Gastrocnemius medialis (tissue), 4 donors: Measurements from ENCODE around the gene ADAMTS19.

Source experiments
- CTCF ChIP-seq, 5 experiments: fragments of 450-650 bp in 3 of 5; fragments of 200-600 bp in 2 of 5; sonication (generic) in 2 of 5; IDR thresholded peaks in 4 of 5; conservative IDR thresholded peaks in 1 of 5; 1 replicate in 4 of 5; 2 replicates in 1 of 5; pipeline ENCODE4 v1.5.1; 2016 to 2019; ENCODE audit warnings: antibody characterized with exemption in 5 of 5, mild to moderate bottlenecking in 3 of 5, moderate library complexity in 3 of 5
- POLR2A ChIP-seq, 2 donors: fragments of 450-650 bp; IDR thresholded peaks; one replicate each; pipeline ENCODE4 v1.6.1; 2017; ENCODE audit warnings: antibody characterized with exemption in 2 of 2, mild to moderate bottlenecking in 2 of 2, moderate library complexity in 2 of 2

GRCh38 chr5:129717751-129718310 lies 257.7 kb downstream of the ADAMTS19 start:
- TF ChIP-seq POLR2A (IDR thresholded peaks at IDR 0.05) (no peak), CTCF (IDR thresholded peaks at IDR 0.05 in 4 of 5, conservative IDR thresholded peaks at IDR 0.05 in 1 of 5) (no peak)
